Measurements from ENCODE around the gene SV2B.

Gene SV2B

GRCh38 chr15:91279486-91279885 lies 179.4 kb downstream of the SV2B start:
- no peak for DNase-seq

- no peak for DNase-seq
Observed at GRCh38 chr15:91281947-91282346, 181.9 kb downstream of the SV2B start.

- no peak for DNase-seq
Observed at GRCh38 chr15:91282486-91282885, 182.4 kb downstream of the SV2B start.

GRCh38 chr15:91283155-91283554 lies 183.1 kb downstream of the SV2B start:
- no peak for DNase-seq

GRCh38 chr15:91284758-91285466 lies 184.9 kb downstream of the SV2B start:
- DNase-seq: no peak

GRCh38 chr15:91289324-91289723 lies 189.3 kb downstream of the SV2B start:
- DNase-seq: no peak

GRCh38 chr15:91290553-91290952 lies 190.5 kb downstream of the SV2B start:
- no peak for DNase-seq

- DNase-seq: no peak
Observed at GRCh38 chr15:91291673-91292072, 191.6 kb downstream of the SV2B start.

GRCh38 chr15:91294344-91294743 lies 194.3 kb downstream of the SV2B start:
- DNase-seq: no peak

- DNase-seq: no peak
Observed at GRCh38 chr15:91294795-91295194, 194.7 kb downstream of the SV2B start.

- DNase-seq: no peak
Observed at GRCh38 chr15:91298101-91298500, 198.0 kb downstream of the SV2B start.

- no peak for DNase-seq
Observed at GRCh38 chr15:91302588-91303439, 202.8 kb downstream of the SV2B start.

GRCh38 chr15:91304210-91304609 lies 204.2 kb downstream of the SV2B start:
- DNase-seq: no peak

- DNase-seq: no peak
Observed at GRCh38 chr15:91304786-91305185, 204.7 kb downstream of the SV2B start.

GRCh38 chr15:91306144-91306543 lies 206.1 kb downstream of the SV2B start:
- DNase-seq: no peak

- no peak for DNase-seq
Observed at GRCh38 chr15:91307601-91308000, 207.5 kb downstream of the SV2B start.

- no peak for DNase-seq
Observed at GRCh38 chr15:91308199-91308598, 208.1 kb downstream of the SV2B start.

- no peak for DNase-seq
Observed at GRCh38 chr15:91308855-91309254, 208.8 kb downstream of the SV2B start.

GRCh38 chr15:91311986-91312385 lies 211.9 kb downstream of the SV2B start:
- DNase-seq: peak; percentile 27

- no peak for DNase-seq
Observed at GRCh38 chr15:91316126-91316525, 216.1 kb downstream of the SV2B start.

GRCh38 chr15:91318516-91318915 lies 218.5 kb downstream of the SV2B start:
- DNase-seq: no peak

- no peak for DNase-seq
Observed at GRCh38 chr15:91318931-91319330, 218.9 kb downstream of the SV2B start.

GRCh38 chr15:91319371-91320059 lies 219.5 kb downstream of the SV2B start:
- DNase-seq: no peak

GRCh38 chr15:91320101-91320500 lies 220.0 kb downstream of the SV2B start:
- no peak for DNase-seq
